Liver (tissue), 9 donors: Measurements from ENCODE around the gene PNCK. TPM values are rescaled to one million over a fixed set of nuclear protein-coding genes. Genes with fewer than 3 reads are reported as not detected.

Source experiments
- DNase-seq: peaks from one replicate; pipeline ENCODE4 v3.0.0-alpha.2; 2017; ENCODE audit warnings: low spot score
- H3K27ac ChIP-seq, 2 donors: one replicate each; pipeline ENCODE4 v1.7.0; 2013; ENCODE audit warnings: inconsistent platforms in 2 of 2, low read length in 2 of 2, control low read depth in 1 of 2, low read depth in 1 of 2, mild to moderate bottlenecking in 1 of 2
- H3K27me3 ChIP-seq, 4 donors: one replicate each; pipeline versions ENCODE4 v1.6.1 to v1.7.0; 2013; ENCODE audit warnings: low read length in 3 of 4, inconsistent platforms in 1 of 4, mild to moderate bottlenecking in 1 of 4, moderate library complexity in 1 of 4; ENCODE audit not compliant: control insufficient read depth in 4 of 4, insufficient read depth in 4 of 4
- H3K36me3 ChIP-seq, 4 donors: one replicate each; pipeline versions ENCODE4 v1.6.1 to v1.7.0; 2013; ENCODE audit warnings: low read length in 3 of 4, mild to moderate bottlenecking in 3 of 4, low read depth in 1 of 4, moderate library complexity in 1 of 4; ENCODE audit not compliant: control insufficient read depth in 4 of 4, insufficient read depth in 3 of 4
- H3K4me1 ChIP-seq, 4 donors: one replicate each; pipeline versions ENCODE4 v1.6.1 to v1.7.0; 2013; ENCODE audit warnings: low read length in 3 of 4, mild to moderate bottlenecking in 3 of 4, moderate library complexity in 1 of 4; ENCODE audit not compliant: control insufficient read depth in 4 of 4, insufficient read depth in 4 of 4
- H3K4me3 ChIP-seq, 3 donors: one replicate each; pipeline versions ENCODE4 v1.6.1 to v1.7.0; 2013; ENCODE audit warnings: low read length in 3 of 3, control low read depth in 1 of 3, low read depth in 1 of 3, mild to moderate bottlenecking in 1 of 3
- H3K9ac ChIP-seq, 2 donors: one replicate each; pipeline ENCODE4 v1.7.0; 2013; ENCODE audit warnings: low read length in 2 of 2, mild to moderate bottlenecking in 2 of 2, moderate library complexity in 2 of 2, control low read depth in 1 of 2, low read depth in 1 of 2
- H3K9me3 ChIP-seq, 4 donors: one replicate each; pipeline versions ENCODE4 v1.6.1 to v1.7.0; 2013; ENCODE audit warnings: low read length in 3 of 4; ENCODE audit not compliant: control insufficient read depth in 4 of 4
- EGR1 ChIP-seq, 2 donors: IDR thresholded peaks; 2 replicates each; pipeline ENCODE4 v1.6.1; 2016 to 2018; ENCODE audit warnings: antibody characterized with exemption in 2 of 2, low read depth in 2 of 2
- FOXA1 ChIP-seq: IDR thresholded peaks from 2 replicates; pipeline ENCODE4 v1.6.1; 2016; ENCODE audit warnings: antibody characterized with exemption
- FOXA2 ChIP-seq: IDR thresholded peaks from 2 replicates; pipeline ENCODE4 v1.6.1; 2016; ENCODE audit warnings: antibody characterized with exemption
- HNF4A ChIP-seq, 2 donors: conservative IDR thresholded peaks; 2 replicates each; pipeline ENCODE4 v1.6.1; 2016; ENCODE audit warnings: antibody characterized with exemption in 2 of 2, mild to moderate bottlenecking in 2 of 2
- HNF4G ChIP-seq: IDR thresholded peaks from 2 replicates; pipeline ENCODE4 v1.6.1; 2016; ENCODE audit warnings: antibody characterized with exemption
- JUND ChIP-seq, 2 donors: IDR thresholded peaks; 2 replicates each; pipeline ENCODE4 v1.6.1; 2016; ENCODE audit warnings: antibody characterized with exemption in 2 of 2
- RAD21 ChIP-seq, 2 donors: IDR thresholded peaks; 2 replicates each; pipeline ENCODE4 v1.6.1; 2016; ENCODE audit warnings: antibody characterized with exemption in 2 of 2, mild to moderate bottlenecking in 2 of 2
- WGBS: extraction: QIAGEN DNeasy Blood & Tissue Kit; methylation state at CpG from one replicate; pipeline ENCODE4 v1.1.7; 2013; 5-methylcytosine and 5-hydroxymethylcytosine counted together
- polyA plus RNA-seq, 2 donors: library from polyadenylated mRNA; stranded (reverse) in 1 of 2; unstranded in 1 of 2; fragments of 200-250 nt in 1 of 2; fragments of >200 nt in 1 of 2; fragmentation: Nextera tagmentation in 1 of 2; extraction: Ambion mirVana in 1 of 2; gene quantifications; one replicate each; pipeline versions ENCODE4 v1.2.1 to v1.2.3, GENCODE V29; 2013 to 2015
- total RNA-seq, 2 donors: library from RNA; depleted of rRNA; stranded (reverse); fragments of >200 nt; gene quantifications; one replicate each; pipeline ENCODE4 v1.2.3, GENCODE V29; 2014
- TF ChIP-seq, protein P1 (sequence below): fragments of 150-350 bp; IDR thresholded peaks from 2 replicates; pipeline ENCODE4 v1.5.1; 2017; ENCODE audit warnings: improper control_type of control experiment, low read depth, low read length; ENCODE audit not compliant: missing input control
- TF ChIP-seq, protein P2 (sequence below): IDR thresholded peaks from 2 replicates; pipeline ENCODE4 v1.6.1; 2016; ENCODE audit warnings: antibody characterized with exemption
- donor health status: healthy.
- donor health status: healthy.
- donor health status: healthy.
- donor health status: healthy.
- donor health status: healthy.

PNCK gene
- total and polyA plus RNA-seq, 4 donors: 0.02 to 0.17 TPM; not detected in 2

DNA sequence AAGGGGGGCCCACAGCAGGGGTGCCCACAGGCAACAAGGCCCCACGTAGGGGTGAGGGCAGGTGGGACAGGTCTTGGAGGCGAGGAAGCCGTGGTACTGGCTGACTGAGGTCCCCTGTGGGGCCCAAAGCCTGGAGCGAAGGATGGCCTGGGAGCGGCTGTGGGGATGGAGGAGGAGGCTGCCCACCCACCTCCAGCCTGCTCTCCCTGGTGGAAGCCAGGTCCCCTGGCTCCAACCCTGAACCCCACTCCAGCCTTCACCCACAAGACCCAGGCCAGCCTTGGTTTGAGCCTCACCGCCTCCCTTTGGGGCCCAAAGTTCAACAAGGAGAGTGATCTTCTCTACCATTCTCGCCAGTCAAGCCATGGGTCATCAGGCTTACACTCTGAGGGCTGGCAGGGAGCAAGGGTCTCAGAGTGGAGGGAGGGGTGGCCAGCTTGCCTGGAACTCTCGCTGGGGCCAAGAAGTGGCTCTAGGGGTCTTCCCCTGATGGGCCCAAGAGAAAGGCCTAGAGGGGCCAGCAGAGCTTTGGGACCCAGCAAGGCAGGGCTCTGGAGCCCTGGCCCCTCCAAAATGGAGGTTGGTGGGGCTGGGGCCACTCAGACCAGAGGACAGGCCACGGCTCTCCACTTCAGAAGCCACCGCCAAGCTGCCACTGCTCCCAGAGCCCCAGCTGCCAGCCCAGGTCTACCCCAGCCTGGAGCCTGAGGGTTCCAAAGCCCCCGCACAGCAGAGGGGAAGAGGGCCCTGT lies 5.0 kb downstream of the PNCK start (continued):
- TF ChIP-seq EGR1 (IDR thresholded peaks at IDR 0.05; ENCODE audit: low read depth in 2 of 2): no peak
- TF ChIP-seq, protein P1, sequence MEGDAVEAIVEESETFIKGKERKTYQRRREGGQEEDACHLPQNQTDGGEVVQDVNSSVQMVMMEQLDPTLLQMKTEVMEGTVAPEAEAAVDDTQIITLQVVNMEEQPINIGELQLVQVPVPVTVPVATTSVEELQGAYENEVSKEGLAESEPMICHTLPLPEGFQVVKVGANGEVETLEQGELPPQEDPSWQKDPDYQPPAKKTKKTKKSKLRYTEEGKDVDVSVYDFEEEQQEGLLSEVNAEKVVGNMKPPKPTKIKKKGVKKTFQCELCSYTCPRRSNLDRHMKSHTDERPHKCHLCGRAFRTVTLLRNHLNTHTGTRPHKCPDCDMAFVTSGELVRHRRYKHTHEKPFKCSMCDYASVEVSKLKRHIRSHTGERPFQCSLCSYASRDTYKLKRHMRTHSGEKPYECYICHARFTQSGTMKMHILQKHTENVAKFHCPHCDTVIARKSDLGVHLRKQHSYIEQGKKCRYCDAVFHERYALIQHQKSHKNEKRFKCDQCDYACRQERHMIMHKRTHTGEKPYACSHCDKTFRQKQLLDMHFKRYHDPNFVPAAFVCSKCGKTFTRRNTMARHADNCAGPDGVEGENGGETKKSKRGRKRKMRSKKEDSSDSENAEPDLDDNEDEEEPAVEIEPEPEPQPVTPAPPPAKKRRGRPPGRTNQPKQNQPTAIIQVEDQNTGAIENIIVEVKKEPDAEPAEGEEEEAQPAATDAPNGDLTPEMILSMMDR: no peak

DNA sequence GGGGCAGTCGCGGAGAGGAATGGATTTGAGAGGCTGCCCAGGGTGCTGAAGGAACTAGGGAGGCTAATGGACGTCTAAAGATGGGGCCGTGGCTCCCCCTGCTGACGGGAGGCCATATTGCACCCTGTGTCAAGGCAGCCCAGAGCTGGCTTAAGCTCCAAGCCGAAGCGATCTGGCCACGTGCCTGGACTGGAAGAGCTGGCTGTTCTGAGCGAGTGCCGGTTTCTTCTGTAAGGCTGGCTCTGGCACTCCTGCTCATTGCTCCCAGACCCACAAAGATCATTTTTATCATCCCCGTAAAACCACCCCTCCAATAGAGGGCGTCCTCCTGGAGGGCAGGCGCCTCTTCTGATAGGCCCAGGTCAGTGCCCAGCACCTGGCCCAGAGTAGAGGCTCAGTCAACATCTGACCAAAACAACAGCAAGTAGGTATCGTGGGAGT lies 5.6 kb downstream of the PNCK start:
- H3K9me3 ChIP-seq: no peaks in the 10 kb centered on the region
- H3K4me1 ChIP-seq: peaks cover 0 to 2% (median 1%) of the 10 kb centered on the region in 4 donors
- no peaks in the 10 kb centered on the region for H3K36me3 ChIP-seq
- peaks cover 0 to 3% (median 0%) of the 10 kb centered on the region in 4 donors for H3K27me3 ChIP-seq
- peak; percentile 87 for DNase-seq
- TF ChIP-seq FOXA2 (no peak), RAD21 (IDR thresholded peaks at IDR 0.05) (peak; percentile 77 to 86)
- TF ChIP-seq, protein P1: peak; percentile 82
- no peak overlapping the region for H3K9ac ChIP-seq
- H3K27ac ChIP-seq: no peak overlapping the region
- no peak overlapping the region for H3K4me3 ChIP-seq
- 19% methylated on average over 14 of the region's 14 CpGs for WGBS

DNA sequence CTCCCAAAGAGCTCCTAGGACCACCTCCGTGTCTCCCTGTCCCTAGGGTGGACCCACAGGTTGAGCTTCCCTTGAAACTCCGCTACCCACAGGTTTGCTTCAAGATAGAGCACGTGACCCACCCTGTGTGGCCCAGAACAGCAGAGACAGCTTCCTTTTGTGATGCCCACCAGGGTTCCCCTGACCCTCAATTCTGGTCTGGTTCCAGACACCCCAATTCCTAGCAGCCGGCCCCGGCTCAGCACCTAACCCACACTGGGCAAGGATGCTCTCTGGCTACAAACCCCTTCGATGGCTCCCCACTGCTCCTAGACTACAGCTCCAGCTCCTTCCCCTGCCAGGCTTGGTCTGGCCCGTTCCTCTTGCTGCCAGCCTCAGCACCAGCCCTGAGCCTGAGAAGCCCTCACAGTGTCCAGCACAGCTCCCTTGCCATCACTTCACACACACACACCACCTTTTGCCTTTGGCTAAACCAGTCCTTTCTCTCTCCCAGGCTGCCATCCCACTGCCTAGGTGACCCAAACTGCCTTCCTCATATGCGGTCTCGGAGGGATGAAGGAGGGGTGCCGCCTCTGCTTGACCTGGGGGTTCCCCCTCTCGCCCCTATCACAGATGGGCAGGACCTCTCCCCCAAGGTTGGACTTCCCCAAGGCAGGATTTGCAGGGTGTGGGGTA lies 6.2 kb downstream of the PNCK start:
- WGBS: 66% methylated on average over 11 of the region's 11 CpGs
- Histone ChIP-seq H3K9ac (no peak overlapping the region), H3K4me3 (no peak overlapping the region), H3K36me3 (no peaks in the 10 kb centered on the region), H3K27ac (no peak overlapping the region), H3K27me3 (peaks cover 0 to 3% (median 0%) of the 10 kb centered on the region in 4 donors), H3K9me3 (no peaks in the 10 kb centered on the region), H3K4me1 (peaks cover 0 to 3% (median 1%) of the 10 kb centered on the region in 4 donors)
- TF ChIP-seq HNF4G (no peak), HNF4A (conservative IDR thresholded peaks at IDR 0.05) (no peak), FOXA2 (no peak), JUND (IDR thresholded peaks at IDR 0.05) (no peak), FOXA1 (no peak)
- TF ChIP-seq, protein P2, sequence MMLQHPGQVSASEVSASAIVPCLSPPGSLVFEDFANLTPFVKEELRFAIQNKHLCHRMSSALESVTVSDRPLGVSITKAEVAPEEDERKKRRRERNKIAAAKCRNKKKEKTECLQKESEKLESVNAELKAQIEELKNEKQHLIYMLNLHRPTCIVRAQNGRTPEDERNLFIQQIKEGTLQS: no peak
- no peak for DNase-seq
